Measurements from ENCODE around the gene CD82.

Gene CD82

DNA sequence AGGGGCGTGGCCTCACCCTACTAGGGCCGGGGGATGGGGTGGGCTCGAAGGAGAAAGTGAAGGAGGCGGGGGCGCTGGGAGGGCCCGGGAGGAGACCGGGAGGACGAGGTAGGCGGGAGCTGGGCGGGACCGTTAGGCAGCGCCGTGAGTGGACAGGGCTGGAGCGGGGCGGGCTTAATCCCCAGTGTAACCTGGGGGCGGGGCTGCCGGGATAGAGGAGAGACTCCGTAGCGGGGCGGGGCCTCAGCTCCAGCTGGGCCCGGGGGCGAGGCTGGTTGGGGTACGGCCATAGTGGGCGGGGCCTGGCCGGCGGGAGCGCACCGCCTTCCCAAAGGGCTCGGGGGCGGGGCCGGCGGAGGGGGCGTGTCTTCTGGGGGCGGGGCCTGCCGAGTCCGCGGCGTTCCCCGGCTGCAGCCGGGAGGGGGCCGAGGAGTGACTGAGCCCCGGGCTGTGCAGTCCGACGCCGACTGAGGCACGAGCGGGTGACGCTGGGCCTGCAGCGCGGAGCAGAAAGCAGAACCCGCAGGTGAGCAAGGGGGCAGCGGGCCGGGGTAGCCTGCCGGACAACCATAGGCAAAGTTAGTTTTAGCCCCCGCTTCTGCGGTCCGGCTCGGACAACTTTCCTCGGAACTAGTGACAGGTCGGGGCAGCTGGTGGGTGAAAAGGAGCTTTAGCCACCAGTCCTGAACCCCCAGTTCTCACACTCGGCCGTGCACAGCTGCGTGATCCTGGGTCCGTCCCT is at the start of gene CD82:
Gene CD82 (plus strand): TSS at position 453 of the 742 bp plus-strand sequence. CDS start 29,000 bp downstream, outside the sequence.
- TF ChIP-seq ZC3H10 (CRISPR knock-in tag; IDR thresholded peaks at IDR 0.05) (no peak), ZNF70 (CRISPR knock-in tag; IDR thresholded peaks at IDR 0.05) (no peak), GLIS3 (CRISPR knock-in tag; IDR thresholded peaks at IDR 0.05) (no peak), TOX (CRISPR knock-in tag; IDR thresholded peaks at IDR 0.05; ENCODE audit: borderline replicate concordance) (no peak), ISL1 (CRISPR knock-in tag; IDR thresholded peaks at IDR 0.05) (no peak), ARNTL (CRISPR knock-in tag; IDR thresholded peaks at IDR 0.05; ENCODE audit: borderline replicate concordance, low read depth) (no peak), TCF4 (CRISPR knock-in tag; IDR thresholded peaks at IDR 0.05; ENCODE audit: borderline replicate concordance) (no peak), CREB5 (CRISPR knock-in tag; IDR thresholded peaks at IDR 0.05; ENCODE audit: low read depth) (no peak), RARB (CRISPR knock-in tag; IDR thresholded peaks at IDR 0.05) (no peak)
- TF ChIP-seq, protein P1, sequence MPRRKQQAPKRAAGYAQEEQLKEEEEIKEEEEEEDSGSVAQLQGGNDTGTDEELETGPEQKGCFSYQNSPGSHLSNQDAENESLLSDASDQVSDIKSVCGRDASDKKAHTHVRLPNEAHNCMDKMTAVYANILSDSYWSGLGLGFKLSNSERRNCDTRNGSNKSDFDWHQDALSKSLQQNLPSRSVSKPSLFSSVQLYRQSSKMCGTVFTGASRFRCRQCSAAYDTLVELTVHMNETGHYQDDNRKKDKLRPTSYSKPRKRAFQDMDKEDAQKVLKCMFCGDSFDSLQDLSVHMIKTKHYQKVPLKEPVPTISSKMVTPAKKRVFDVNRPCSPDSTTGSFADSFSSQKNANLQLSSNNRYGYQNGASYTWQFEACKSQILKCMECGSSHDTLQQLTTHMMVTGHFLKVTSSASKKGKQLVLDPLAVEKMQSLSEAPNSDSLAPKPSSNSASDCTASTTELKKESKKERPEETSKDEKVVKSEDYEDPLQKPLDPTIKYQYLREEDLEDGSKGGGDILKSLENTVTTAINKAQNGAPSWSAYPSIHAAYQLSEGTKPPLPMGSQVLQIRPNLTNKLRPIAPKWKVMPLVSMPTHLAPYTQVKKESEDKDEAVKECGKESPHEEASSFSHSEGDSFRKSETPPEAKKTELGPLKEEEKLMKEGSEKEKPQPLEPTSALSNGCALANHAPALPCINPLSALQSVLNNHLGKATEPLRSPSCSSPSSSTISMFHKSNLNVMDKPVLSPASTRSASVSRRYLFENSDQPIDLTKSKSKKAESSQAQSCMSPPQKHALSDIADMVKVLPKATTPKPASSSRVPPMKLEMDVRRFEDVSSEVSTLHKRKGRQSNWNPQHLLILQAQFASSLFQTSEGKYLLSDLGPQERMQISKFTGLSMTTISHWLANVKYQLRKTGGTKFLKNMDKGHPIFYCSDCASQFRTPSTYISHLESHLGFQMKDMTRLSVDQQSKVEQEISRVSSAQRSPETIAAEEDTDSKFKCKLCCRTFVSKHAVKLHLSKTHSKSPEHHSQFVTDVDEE (CRISPR knock-in tag; IDR thresholded peaks at IDR 0.05), result no peak
- ATAC-seq, result peak; percentile 93

GRCh38 chr11:44516688-44517507 is 48.6 kb upstream of the CD82 start:
- TF ChIP-seq PPARA (CRISPR knock-in tag; IDR thresholded peaks at IDR 0.05; ENCODE audit: borderline replicate concordance) (no peak), OSR1 (CRISPR knock-in tag; IDR thresholded peaks at IDR 0.05) (no peak), TOX (CRISPR knock-in tag; IDR thresholded peaks at IDR 0.05; ENCODE audit: borderline replicate concordance) (no peak), ZNF565 (CRISPR knock-in tag; conservative IDR thresholded peaks at IDR 0.05; ENCODE audit: low read depth) (no peak), ZFP3 (CRISPR knock-in tag; IDR thresholded peaks at IDR 0.05) (no peak), SNAI2 (CRISPR knock-in tag; IDR thresholded peaks at IDR 0.05) (no peak), ESRRG (CRISPR knock-in tag; IDR thresholded peaks at IDR 0.05) (no peak), ZNF70 (CRISPR knock-in tag; IDR thresholded peaks at IDR 0.05) (no peak), CSDC2 (CRISPR knock-in tag; IDR thresholded peaks at IDR 0.05) (no peak), ISL1 (CRISPR knock-in tag; IDR thresholded peaks at IDR 0.05) (no peak), ZC3H10 (CRISPR knock-in tag; IDR thresholded peaks at IDR 0.05) (no peak), ARNTL (CRISPR knock-in tag; IDR thresholded peaks at IDR 0.05; ENCODE audit: borderline replicate concordance, low read depth) (no peak), GLIS3 (CRISPR knock-in tag; IDR thresholded peaks at IDR 0.05) (no peak), TCF4 (CRISPR knock-in tag; IDR thresholded peaks at IDR 0.05; ENCODE audit: borderline replicate concordance) (no peak), CREB5 (CRISPR knock-in tag; IDR thresholded peaks at IDR 0.05; ENCODE audit: low read depth) (no peak), BACH2 (CRISPR knock-in tag; IDR thresholded peaks at IDR 0.05; ENCODE audit: borderline replicate concordance) (no peak)
- TF ChIP-seq, protein P2, sequence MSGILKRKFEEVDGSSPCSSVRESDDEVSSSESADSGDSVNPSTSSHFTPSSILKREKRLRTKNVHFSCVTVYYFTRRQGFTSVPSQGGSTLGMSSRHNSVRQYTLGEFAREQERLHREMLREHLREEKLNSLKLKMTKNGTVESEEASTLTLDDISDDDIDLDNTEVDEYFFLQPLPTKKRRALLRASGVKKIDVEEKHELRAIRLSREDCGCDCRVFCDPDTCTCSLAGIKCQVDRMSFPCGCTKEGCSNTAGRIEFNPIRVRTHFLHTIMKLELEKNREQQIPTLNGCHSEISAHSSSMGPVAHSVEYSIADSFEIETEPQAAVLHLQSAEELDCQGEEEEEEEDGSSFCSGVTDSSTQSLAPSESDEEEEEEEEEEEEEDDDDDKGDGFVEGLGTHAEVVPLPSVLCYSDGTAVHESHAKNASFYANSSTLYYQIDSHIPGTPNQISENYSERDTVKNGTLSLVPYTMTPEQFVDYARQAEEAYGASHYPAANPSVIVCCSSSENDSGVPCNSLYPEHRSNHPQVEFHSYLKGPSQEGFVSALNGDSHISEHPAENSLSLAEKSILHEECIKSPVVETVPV (CRISPR knock-in tag; IDR thresholded peaks at IDR 0.05), result no peak
- ATAC-seq, result peak; percentile 57

DNA sequence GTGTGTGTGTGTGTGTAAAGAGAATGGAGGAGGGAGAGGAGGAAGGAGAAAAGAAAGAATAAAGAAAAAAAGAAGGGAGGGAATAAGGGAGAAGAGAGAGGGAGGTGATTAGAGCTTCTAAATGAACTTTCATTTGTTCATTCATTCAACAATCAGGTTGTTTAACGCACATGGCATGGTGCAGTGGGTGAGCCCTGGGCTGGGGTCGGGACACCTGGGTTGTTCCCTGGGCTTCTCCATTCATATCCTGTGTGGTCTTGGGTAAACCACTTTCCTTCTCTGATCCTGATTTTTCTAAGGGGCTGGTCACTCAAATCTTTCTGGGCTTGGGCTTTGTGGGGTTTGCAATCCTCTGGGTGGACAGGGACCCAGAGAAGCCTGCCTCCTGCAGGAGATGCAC is 47.9 kb upstream of the CD82 start:
- no peak for ATAC-seq
- no peak for TF ChIP-seq ZFP3 (CRISPR knock-in tag; IDR thresholded peaks at IDR 0.05)
- no peak for TF ChIP-seq ZC3H10 (CRISPR knock-in tag; IDR thresholded peaks at IDR 0.05)

All from SK-N-SH treated with all-trans-retinoic acid at 6 μM for 48 hours (cell line).